ENCODE measurements around the gene DHX34. TPM values are rescaled to one million over a fixed set of nuclear protein-coding genes. Genes with fewer than 3 reads are reported as not detected.

DHX34 gene
- total RNA-seq, 1 donor from 2014 or later = 11.5 TPM

DNA sequence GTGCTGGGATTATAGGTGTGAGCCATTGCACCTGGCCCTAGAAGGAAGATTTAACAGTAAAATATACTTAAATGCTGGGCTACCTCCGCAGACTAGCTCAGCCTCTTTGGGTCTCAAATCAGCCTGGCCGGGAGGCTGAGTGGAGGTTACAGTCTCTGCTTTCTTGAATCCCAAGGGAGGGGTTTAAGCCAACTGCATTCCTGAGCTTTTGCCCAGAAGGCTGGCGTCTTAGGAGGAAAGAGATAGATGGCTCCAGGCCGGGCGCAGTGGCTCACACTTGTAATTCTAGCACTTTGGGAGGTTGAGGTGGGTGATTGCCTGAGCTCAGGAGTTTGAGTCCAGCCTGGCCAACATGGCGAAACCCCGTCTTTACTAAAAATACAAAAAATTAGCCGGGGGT is 40.1 kb upstream of the DHX34 start:
- TF ChIP-seq, protein P1, sequence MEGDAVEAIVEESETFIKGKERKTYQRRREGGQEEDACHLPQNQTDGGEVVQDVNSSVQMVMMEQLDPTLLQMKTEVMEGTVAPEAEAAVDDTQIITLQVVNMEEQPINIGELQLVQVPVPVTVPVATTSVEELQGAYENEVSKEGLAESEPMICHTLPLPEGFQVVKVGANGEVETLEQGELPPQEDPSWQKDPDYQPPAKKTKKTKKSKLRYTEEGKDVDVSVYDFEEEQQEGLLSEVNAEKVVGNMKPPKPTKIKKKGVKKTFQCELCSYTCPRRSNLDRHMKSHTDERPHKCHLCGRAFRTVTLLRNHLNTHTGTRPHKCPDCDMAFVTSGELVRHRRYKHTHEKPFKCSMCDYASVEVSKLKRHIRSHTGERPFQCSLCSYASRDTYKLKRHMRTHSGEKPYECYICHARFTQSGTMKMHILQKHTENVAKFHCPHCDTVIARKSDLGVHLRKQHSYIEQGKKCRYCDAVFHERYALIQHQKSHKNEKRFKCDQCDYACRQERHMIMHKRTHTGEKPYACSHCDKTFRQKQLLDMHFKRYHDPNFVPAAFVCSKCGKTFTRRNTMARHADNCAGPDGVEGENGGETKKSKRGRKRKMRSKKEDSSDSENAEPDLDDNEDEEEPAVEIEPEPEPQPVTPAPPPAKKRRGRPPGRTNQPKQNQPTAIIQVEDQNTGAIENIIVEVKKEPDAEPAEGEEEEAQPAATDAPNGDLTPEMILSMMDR (conservative IDR thresholded peaks at IDR 0.05; ENCODE audit: low read depth, low read length) = no peak
- no peak overlapping the region for H3K4me3 ChIP-seq (ENCODE audit: low read depth, low read length)
- DNase-seq (ENCODE audit: low read depth) = no peak

DNA sequence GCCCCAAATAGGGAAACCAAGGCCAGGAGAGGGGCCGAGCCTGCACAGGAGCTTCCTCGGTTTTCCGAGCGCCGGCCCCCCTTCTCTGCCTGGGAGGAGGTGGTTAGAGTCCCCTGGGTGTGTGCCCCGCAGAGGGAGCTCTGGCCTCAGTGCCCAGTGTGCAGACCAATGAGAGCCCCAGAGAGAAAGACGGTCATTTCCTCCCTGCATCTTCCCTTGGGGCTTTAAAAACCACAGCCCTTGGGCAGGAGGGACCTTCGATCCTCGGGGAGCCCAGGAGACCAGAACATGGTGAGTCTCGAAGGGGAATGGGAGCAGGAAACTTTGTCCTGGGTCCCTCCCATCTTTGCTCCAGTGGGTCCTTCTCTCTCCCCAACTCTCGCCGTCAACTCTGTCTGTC is 39.5 kb upstream of the DHX34 start, which contains the start of gene C5AR1:
Gene C5AR1, plus strand, starts transcription at position 254 of the 400 bp plus-strand sequence. Its CDS starts 35 bp downstream, at position 289.
- DNase-seq (ENCODE audit: low read depth) = no peak
- TF ChIP-seq, protein P1 (conservative IDR thresholded peaks at IDR 0.05; ENCODE audit: low read depth, low read length) = no peak
- no peak within 1 kb of the TSS for H3K4me3 ChIP-seq (ENCODE audit: low read depth, low read length)

DNA sequence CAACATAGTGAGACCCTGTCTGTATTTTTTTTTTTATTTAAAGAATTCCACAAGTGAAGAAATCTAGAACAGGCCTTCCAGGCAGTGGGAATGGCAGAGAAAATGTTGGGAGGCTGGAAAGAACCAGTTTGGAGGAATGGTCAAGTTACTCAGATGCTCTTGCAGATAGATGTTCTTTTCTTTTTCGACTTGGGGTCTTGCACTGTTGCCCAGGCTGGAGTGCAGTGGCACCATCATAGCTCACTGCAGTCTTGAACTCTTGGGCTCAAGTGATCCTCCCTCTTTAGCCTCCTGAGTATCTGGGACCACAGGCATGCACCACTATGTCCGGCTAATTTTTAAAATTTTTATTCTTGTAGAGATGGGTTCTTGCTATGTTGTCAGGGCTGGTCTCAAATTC is 38.8 kb upstream of the DHX34 start:
- H3K4me3 ChIP-seq (ENCODE audit: low read depth, low read length) = no peak overlapping the region
- no peak for DNase-seq (ENCODE audit: low read depth)
- TF ChIP-seq, protein P1 (conservative IDR thresholded peaks at IDR 0.05; ENCODE audit: low read depth, low read length) = no peak

DNA sequence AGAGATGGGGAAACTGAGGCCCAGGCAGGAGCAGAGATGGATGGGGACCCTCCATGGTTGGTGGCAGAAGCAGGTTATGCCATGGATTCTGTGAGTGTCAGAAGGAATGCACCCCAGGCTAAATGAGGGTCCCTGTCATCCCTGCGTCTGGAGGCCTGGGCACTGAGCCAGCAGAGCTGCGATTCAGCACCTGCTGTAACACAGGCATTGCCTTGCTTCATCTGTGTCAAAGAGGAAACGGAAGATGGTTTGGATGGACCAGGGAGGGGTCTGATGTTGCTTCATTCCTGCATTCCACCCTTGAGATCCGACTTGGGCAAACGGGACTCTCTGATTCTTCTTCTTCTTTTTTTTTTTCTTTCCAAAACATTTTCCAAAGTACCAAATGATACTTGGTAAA is 38.3 kb upstream of the DHX34 start:
- H3K4me3 ChIP-seq (ENCODE audit: low read depth, low read length) = no peak overlapping the region
- TF ChIP-seq, protein P1 (conservative IDR thresholded peaks at IDR 0.05; ENCODE audit: low read depth, low read length) = no peak
- no peak for DNase-seq (ENCODE audit: low read depth)

DNA sequence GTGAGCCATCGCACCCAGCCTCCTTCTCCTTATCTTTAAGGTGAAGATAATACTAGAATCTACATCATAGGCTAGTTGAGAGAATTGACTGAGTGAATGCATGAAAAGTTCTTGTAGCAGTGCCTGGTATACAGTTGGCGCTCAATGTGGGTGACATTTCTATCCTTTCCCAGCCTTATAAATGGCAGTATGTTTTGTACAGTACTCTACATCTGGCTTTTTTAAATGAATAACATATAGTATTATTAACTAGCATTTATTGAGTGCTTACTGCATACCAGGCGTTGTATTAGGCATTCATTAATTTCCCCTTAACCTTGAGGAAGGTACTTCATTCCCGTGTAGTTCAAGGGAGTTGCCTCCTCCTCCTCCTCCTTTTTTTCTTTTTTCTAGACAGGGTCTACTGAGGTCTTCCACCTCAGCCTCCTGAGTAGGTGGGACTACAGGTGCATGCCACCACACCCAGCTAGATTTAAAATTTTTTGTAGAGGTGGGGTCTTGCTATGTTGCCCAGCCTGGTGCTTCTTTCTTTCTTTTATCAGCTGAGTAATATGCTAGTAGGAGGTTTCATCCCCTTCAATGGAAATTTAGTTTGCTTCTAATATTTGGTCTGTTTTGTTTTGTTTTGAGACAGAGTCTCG is 36.6 kb upstream of the DHX34 start:
- no peak for DNase-seq (ENCODE audit: low read depth)
- TF ChIP-seq, protein P1 (conservative IDR thresholded peaks at IDR 0.05; ENCODE audit: low read depth, low read length) = no peak

DNA sequence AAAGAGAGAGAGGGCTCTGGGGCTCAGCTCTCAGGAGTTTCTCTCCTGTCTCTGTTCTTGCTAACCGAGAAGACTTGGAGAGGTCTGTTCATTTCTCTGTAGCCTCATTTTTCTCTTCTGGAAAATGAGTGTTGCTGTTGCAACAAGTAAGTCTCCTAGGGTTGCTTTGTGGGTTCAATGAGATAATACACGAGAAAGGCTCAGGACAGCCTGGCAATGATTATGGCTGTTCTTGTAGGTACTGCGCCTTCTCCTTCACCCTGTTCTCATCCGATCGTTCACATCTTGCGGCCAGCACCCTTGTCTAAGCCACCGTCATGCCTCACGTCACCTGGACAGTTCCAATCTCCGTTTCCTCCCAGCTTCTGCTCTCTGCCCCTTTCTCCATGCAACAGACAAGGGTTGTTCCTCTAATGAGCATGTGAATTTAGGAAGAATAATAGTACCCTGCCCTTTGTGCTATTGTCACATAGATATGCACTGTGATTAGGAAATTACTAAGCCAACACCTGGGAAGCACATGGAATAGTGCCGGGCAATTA is 35.3 kb upstream of the DHX34 start:
- TF ChIP-seq, protein P1 (conservative IDR thresholded peaks at IDR 0.05; ENCODE audit: low read depth, low read length) = no peak
- no peak overlapping the region for H3K4me3 ChIP-seq (ENCODE audit: low read depth, low read length)

More for the DNA sequence above, 36.6 kb upstream of the DHX34 start:
- no peak overlapping the region for H3K4me3 ChIP-seq (ENCODE audit: low read depth, low read length)

More for the DNA sequence above, 35.3 kb upstream of the DHX34 start:
- no peak for DNase-seq (ENCODE audit: low read depth)

Data from epithelial cell of proximal tubule (primary cell).